HepG2 (cell line): Measurements from ENCODE around the gene BBLN. TPM values are rescaled to one million over a fixed set of nuclear protein-coding genes. Genes with fewer than 3 reads are reported as not detected.

Experiments
- HDAC2 ChIP-seq: sonication (generic); formaldehyde crosslinking; IDR thresholded peaks from 2 replicates; pipeline ENCODE4 v1.4.0; 2020; ENCODE audit warnings: missing genetic modification reagents
- KDM3A ChIP-seq: IDR thresholded peaks from 2 replicates; pipeline ENCODE4 v1.6.1; 2018; ENCODE audit warnings: low read depth, missing compliant biosample characterization
- NFE2L1 ChIP-seq: sonication (generic); formaldehyde crosslinking; IDR thresholded peaks from 2 replicates; pipeline ENCODE4 v1.4.0; 2020; ENCODE audit warnings: missing genetic modification reagents, mild to moderate bottlenecking, borderline replicate concordance
- NFIC ChIP-seq: IDR thresholded peaks from 2 replicates; pipeline ENCODE4 v1.6.1; 2012; ENCODE audit warnings: mild to moderate bottlenecking, low read length, inconsistent platforms
- PHF20 ChIP-seq: sonication (generic); formaldehyde crosslinking; IDR thresholded peaks from 2 replicates; pipeline ENCODE4 v1.5.0; 2020; ENCODE audit warnings: mild to moderate bottlenecking, missing genetic modification reagents
- TERF1 ChIP-seq: sonication (generic); formaldehyde crosslinking; IDR thresholded peaks from 2 replicates; pipeline ENCODE4 v1.8.0; 2022; ENCODE audit warnings: mild to moderate bottlenecking, missing genetic modification reagents, moderate library complexity
- ZBTB14 ChIP-seq: sonication (generic); formaldehyde crosslinking; IDR thresholded peaks from 2 replicates; pipeline ENCODE4 v1.4.0; 2020; ENCODE audit warnings: missing genetic modification reagents
- ZHX1 ChIP-seq: sonication (generic); formaldehyde crosslinking; IDR thresholded peaks from 2 replicates; pipeline ENCODE4 v1.8.1; 2022; ENCODE audit warnings: low read depth, mild to moderate bottlenecking, missing genetic modification reagents
- ZNF282 ChIP-seq: fragments of 450-650 bp; IDR thresholded peaks from 2 replicates; pipeline ENCODE4 v1.6.1; 2018; ENCODE audit not compliant: partially characterized antibody
- ZNF567 ChIP-seq: sonication (generic); formaldehyde crosslinking; IDR thresholded peaks from 2 replicates; pipeline ENCODE4 v1.8.1; 2023; ENCODE audit warnings: mild to moderate bottlenecking, missing genetic modification reagents, borderline replicate concordance
- ZNF720 ChIP-seq: sonication (generic); formaldehyde crosslinking; IDR thresholded peaks from 2 replicates; pipeline ENCODE4 v1.4.0; 2020; ENCODE audit warnings: missing genetic modification reagents
- ZNF883 ChIP-seq: sonication (generic); formaldehyde crosslinking; IDR thresholded peaks from 2 replicates; pipeline ENCODE4 v1.5.1; 2020; ENCODE audit warnings: mild to moderate bottlenecking, missing genetic modification reagents; ENCODE audit errors: not compliant biosample characterization
- polyA plus RNA-seq, 8 experiments: library from polyadenylated mRNA; depleted of rRNA in 3 of 8; stranded (reverse) in 7 of 8; unstranded in 1 of 8; fragments of >200 nt; fragmentation: Illumina TruSeq in 4 of 8; extraction: Trizol in 4 of 8; gene quantifications; 2 replicates each; pipeline versions ENCODE4 v1.2.1 to v1.2.3, GENCODE V29; 2011 to 2016; ENCODE audit warnings: low read depth in 4 of 8, missing spikeins in 1 of 8, mixed read lengths in 1 of 8; ENCODE audit not compliant: insufficient read depth in 1 of 8
- total RNA-seq, 5 experiments: library from RNA; depleted of rRNA; stranded (reverse); fragments of >200 nt; fragmentation: Illumina TruSeq; extraction: Trizol; gene quantifications; 2 replicates each; pipeline ENCODE4 v1.2.3, GENCODE V29; 2016; ENCODE audit warnings: low read depth in 1 of 5
- TF ChIP-seq, protein P1 (sequence below): sonication (generic); formaldehyde crosslinking; IDR thresholded peaks from 2 replicates; pipeline ENCODE4 v1.4.0; 2020; ENCODE audit warnings: missing genetic modification reagents, borderline replicate concordance
- TF ChIP-seq, protein P2 (sequence below): sonication (generic); formaldehyde crosslinking; IDR thresholded peaks from 2 replicates; pipeline ENCODE4 v1.4.0; 2020; ENCODE audit warnings: missing genetic modification reagents, borderline replicate concordance

The BBLN gene
- total and polyA plus RNA-seq, 2 of the 13 experiments (the other 11 are each of a cell fraction or from before 2014, with no cell fraction given) = 27.6 to 33.1 TPM

GRCh38 chr9:128124873-128125579 lies 35.0 kb upstream of the BBLN start (continued):
- TF ChIP-seq, protein P1, sequence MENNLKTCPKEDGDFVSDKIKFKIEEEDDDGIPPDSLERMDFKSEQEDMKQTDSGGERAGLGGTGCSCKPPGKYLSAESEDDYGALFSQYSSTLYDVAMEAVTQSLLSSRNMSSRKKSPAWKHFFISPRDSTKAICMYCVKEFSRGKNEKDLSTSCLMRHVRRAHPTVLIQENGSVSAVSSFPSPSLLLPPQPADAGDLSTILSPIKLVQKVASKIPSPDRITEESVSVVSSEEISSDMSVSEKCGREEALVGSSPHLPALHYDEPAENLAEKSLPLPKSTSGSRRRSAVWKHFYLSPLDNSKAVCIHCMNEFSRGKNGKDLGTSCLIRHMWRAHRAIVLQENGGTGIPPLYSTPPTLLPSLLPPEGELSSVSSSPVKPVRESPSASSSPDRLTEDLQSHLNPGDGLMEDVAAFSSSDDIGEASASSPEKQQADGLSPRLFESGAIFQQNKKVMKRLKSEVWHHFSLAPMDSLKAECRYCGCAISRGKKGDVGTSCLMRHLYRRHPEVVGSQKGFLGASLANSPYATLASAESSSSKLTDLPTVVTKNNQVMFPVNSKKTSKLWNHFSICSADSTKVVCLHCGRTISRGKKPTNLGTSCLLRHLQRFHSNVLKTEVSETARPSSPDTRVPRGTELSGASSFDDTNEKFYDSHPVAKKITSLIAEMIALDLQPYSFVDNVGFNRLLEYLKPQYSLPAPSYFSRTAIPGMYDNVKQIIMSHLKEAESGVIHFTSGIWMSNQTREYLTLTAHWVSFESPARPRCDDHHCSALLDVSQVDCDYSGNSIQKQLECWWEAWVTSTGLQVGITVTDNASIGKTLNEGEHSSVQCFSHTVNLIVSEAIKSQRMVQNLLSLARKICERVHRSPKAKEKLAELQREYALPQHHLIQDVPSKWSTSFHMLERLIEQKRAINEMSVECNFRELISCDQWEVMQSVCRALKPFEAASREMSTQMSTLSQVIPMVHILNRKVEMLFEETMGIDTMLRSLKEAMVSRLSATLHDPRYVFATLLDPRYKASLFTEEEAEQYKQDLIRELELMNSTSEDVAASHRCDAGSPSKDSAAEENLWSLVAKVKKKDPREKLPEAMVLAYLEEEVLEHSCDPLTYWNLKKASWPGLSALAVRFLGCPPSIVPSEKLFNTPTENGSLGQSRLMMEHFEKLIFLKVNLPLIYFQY = no peak
- TF ChIP-seq, protein P2, sequence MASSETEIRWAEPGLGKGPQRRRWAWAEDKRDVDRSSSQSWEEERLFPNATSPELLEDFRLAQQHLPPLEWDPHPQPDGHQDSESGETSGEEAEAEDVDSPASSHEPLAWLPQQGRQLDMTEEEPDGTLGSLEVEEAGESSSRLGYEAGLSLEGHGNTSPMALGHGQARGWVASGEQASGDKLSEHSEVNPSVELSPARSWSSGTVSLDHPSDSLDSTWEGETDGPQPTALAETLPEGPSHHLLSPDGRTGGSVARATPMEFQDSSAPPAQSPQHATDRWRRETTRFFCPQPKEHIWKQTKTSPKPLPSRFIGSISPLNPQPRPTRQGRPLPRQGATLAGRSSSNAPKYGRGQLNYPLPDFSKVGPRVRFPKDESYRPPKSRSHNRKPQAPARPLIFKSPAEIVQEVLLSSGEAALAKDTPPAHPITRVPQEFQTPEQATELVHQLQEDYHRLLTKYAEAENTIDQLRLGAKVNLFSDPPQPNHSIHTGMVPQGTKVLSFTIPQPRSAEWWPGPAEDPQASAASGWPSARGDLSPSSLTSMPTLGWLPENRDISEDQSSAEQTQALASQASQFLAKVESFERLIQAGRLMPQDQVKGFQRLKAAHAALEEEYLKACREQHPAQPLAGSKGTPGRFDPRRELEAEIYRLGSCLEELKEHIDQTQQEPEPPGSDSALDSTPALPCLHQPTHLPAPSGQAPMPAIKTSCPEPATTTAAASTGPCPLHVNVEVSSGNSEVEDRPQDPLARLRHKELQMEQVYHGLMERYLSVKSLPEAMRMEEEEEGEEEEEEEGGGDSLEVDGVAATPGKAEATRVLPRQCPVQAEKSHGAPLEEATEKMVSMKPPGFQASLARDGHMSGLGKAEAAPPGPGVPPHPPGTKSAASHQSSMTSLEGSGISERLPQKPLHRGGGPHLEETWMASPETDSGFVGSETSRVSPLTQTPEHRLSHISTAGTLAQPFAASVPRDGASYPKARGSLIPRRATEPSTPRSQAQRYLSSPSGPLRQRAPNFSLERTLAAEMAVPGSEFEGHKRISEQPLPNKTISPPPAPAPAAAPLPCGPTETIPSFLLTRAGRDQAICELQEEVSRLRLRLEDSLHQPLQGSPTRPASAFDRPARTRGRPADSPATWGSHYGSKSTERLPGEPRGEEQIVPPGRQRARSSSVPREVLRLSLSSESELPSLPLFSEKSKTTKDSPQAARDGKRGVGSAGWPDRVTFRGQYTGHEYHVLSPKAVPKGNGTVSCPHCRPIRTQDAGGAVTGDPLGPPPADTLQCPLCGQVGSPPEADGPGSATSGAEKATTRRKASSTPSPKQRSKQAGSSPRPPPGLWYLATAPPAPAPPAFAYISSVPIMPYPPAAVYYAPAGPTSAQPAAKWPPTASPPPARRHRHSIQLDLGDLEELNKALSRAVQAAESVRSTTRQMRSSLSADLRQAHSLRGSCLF (CRISPR knock-in tag) = no peak
- TF ChIP-seq KDM3A (CRISPR knock-in tag) = no peak
- TF ChIP-seq ZNF282 = no peak
- no peak for TF ChIP-seq TERF1 (CRISPR knock-in tag)
- TF ChIP-seq HDAC2 = peak; percentile 30; the same call in 1 of the 2 replicates
- no peak for TF ChIP-seq ZBTB14 (CRISPR knock-in tag)
- TF ChIP-seq NFIC = no peak
- TF ChIP-seq ZNF567 (CRISPR knock-in tag) = no peak
- no peak for TF ChIP-seq ZNF883 (CRISPR knock-in tag)
- TF ChIP-seq NFE2L1 = no peak
- TF ChIP-seq PHF20 (CRISPR knock-in tag) = no peak
- TF ChIP-seq ZNF720 = no peak
- no peak for TF ChIP-seq ZHX1 (CRISPR knock-in tag)
